WERI-Rb-1 (cell line): ENCODE results near the gene POLG2.
"Not testable (repeated sequence)": the region's sequence is repeated elsewhere in the genome, so short reads cannot be mapped to it uniquely, and the experiment has no call there.

Experiments used
- DNase-seq: peaks from one replicate; pipeline ENCODE4 v3.0.0-alpha.2; 2020
- H3K27ac ChIP-seq: fragments of 250-450 bp; sonication (Bioruptor Pico); 2 replicates; pipeline ENCODE4 v1.5.1; 2020; ENCODE audit warnings: mild to moderate bottlenecking, moderate library complexity
- H3K27me3 ChIP-seq: fragments of 250-450 bp; sonication (Bioruptor Pico); 2 replicates; pipeline ENCODE4 v1.5.1; 2021; ENCODE audit warnings: mild to moderate bottlenecking, low read depth, moderate library complexity; ENCODE audit not compliant: insufficient read depth, severe bottlenecking
- H3K36me3 ChIP-seq: fragments of 250-450 bp; sonication (Bioruptor Pico); 2 replicates; pipeline ENCODE4 v1.5.1; 2020; ENCODE audit warnings: mild to moderate bottlenecking, moderate library complexity
- H3K4me3 ChIP-seq: 2 replicates; pipeline ENCODE4 v1.5.1; 2011; ENCODE audit warnings: low read depth, mild to moderate bottlenecking, control low read depth, low read length
- H3K9me3 ChIP-seq: fragments of 250-450 bp; sonication (Bioruptor Pico); 2 replicates; pipeline ENCODE4 v1.5.1; 2021; ENCODE audit warnings: mild to moderate bottlenecking, moderate library complexity; ENCODE audit not compliant: severe bottlenecking
- TF ChIP-seq, protein P1 (sequence below): IDR thresholded peaks from 2 replicates; pipeline ENCODE4 v1.5.1; 2011; ENCODE audit warnings: low read depth, mild to moderate bottlenecking, control low read depth, inconsistent platforms, low read length

POLG2 gene

DNA sequence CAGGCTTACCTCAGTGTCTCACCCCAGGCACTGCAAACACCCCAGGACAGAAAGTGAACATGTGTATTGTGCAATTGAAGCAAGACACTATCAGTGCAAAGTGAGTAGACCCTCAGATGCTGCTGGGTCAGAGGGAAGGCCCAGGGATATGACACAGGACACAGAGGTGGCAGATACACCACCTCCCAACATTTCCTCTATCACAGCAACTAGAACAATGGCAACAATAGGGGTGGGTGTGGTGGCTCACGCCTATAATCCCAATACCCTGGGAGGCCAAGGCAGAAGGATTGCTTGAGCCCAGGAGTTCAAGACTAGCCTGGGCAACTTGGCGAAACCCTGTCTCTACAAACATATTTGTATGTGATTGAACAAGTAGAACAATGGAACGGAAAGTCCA is 25.4 kb downstream of the POLG2 start:
- peaks cover 6% of the 10 kb centered on the region for H3K36me3 ChIP-seq
- H3K27ac ChIP-seq, result no peak overlapping the region
- DNase-seq, result no peak
- H3K27me3 ChIP-seq, result no peaks in the 10 kb centered on the region
- no peaks in the 10 kb centered on the region for H3K9me3 ChIP-seq
- no peak overlapping the region for H3K4me3 ChIP-seq
- TF ChIP-seq, protein P1, sequence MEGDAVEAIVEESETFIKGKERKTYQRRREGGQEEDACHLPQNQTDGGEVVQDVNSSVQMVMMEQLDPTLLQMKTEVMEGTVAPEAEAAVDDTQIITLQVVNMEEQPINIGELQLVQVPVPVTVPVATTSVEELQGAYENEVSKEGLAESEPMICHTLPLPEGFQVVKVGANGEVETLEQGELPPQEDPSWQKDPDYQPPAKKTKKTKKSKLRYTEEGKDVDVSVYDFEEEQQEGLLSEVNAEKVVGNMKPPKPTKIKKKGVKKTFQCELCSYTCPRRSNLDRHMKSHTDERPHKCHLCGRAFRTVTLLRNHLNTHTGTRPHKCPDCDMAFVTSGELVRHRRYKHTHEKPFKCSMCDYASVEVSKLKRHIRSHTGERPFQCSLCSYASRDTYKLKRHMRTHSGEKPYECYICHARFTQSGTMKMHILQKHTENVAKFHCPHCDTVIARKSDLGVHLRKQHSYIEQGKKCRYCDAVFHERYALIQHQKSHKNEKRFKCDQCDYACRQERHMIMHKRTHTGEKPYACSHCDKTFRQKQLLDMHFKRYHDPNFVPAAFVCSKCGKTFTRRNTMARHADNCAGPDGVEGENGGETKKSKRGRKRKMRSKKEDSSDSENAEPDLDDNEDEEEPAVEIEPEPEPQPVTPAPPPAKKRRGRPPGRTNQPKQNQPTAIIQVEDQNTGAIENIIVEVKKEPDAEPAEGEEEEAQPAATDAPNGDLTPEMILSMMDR, result no peak

DNA sequence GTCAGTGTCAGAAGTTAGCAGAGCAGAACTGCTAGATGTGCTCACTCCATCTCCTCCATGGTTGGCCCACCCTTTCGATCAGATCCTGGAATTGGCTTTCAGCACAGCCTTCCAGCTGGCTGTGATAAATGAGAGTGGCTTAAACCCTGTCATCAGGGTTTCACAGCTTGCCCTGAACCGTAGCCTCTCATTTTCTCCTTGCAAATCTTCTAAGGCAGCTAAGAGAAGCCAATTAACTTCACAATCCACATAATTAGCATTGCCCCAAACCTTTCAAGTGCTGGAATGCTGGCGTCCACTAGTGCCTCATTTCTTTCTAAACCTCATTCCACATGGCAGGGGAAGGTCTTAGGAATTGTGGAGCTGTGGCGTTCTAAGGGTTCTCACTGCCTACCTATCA is 26.2 kb downstream of the POLG2 start:
- H3K27ac ChIP-seq, result no peak overlapping the region
- no peak overlapping the region for H3K4me3 ChIP-seq
- H3K36me3 ChIP-seq, result no peaks in the 10 kb centered on the region
- H3K27me3 ChIP-seq, result no peaks in the 10 kb centered on the region
- no peaks in the 10 kb centered on the region for H3K9me3 ChIP-seq
- TF ChIP-seq, protein P1, result no peak
- DNase-seq, result no peak

DNA sequence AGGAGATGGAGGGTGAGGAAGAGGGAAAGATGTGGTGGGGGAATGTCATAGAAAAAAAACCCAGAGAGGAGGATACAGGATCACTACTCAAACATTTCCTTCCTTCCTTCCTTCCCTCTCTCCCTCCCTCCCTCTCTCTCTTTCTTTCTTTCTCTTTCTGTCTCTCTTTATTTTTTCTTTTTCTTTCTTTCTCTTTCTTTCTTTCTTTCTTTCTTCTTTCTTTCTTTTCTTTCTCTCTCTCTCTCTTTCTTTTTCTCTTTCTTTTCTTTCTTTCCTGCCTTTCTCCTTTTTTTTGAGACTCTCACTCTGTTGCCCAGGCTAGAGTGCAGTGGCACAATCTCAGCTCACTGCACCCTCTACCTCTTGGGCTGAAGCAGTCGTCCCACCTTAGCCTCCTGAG is 30.0 kb downstream of the POLG2 start:
- not testable (repeated sequence) for H3K27ac ChIP-seq, H3K27me3 ChIP-seq, H3K36me3 ChIP-seq, H3K9me3 ChIP-seq, H3K4me3 ChIP-seq, DNase-seq

DNA sequence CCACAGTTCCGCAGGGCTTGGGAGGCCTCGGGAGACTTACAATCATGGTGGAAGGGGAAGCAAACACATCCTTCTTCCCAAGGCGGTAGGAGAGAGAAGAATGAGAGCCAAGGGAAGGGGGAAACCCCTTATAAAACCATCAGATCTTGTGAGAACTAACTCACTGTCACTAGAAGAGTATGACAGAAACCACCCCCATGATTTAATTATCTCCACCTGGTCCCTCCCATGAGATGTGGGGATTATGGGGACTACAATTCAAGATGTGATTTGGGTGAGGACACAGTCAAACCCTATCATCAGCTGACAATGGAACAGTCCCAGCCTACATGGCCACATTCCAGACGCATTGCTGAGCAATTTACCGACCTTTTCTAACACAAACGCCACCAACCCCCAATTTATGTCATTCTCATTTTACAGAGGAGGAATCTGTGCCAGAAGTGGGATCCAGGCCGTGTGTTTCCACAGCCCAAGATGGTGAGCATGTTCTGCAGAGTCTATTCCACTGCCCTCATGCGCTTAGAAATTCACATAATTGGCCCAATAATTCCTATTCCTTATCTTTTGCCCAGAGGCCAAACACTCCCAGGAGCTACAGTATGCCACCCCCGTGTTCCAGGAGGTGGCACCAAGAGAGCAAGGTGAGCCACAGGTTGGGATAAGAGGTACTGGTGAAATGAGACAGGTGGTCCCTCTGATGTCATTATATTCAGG is 30.7 kb downstream of the POLG2 start:
- Histone ChIP-seq H3K27me3 (no peaks in the 10 kb centered on the region), H3K36me3 (no peaks in the 10 kb centered on the region), H3K27ac (no peak overlapping the region), H3K9me3 (no peaks in the 10 kb centered on the region), H3K4me3 (no peak overlapping the region)
- TF ChIP-seq, protein P1, result no peak
- DNase-seq, result no peak

DNA sequence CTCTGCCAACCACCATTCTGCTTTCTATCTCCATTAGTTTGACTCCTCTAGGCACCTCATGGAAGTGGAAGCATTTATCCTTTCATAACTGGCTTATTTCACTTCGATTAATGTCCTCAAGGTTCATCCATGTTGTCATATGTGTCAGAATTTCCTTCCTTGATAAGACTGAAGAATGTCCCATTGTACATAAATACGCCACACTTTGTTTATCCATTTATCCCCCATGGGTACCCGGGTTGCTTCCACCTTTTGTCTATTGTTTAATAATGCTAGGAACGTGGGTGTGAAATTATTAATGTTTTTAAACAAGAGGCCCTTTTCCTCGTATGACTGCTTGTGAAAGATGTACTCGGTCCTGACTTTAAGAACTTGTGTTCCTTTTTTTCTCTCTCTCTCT is 35.1 kb downstream of the POLG2 start:
- Histone ChIP-seq H3K27ac (no peak overlapping the region), H3K27me3 (no peaks in the 10 kb centered on the region), H3K36me3 (no peaks in the 10 kb centered on the region), H3K4me3 (no peak overlapping the region), H3K9me3 (no peaks in the 10 kb centered on the region)
- no peak for DNase-seq
- TF ChIP-seq, protein P1, result no peak

DNA sequence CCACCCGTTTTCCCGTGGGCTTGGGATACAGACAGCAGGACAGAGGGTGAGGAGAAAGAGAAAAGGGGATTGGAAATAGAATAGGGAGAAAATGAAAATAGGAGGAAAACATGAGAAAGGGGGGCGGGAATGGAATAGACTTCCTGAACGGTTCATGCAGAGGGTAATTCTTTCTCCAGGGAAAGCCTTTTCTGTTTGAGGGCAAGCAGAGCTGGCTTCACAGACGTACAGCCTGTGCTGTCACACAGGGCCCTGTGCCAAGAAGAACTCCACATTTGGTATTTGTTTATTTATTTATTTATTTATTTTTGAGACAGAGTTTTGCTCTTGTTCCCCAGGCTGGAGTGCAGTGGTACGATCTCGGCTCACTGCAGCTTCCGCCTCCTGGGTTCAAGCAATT is 35.9 kb downstream of the POLG2 start:
- Histone ChIP-seq H3K9me3 (no peaks in the 10 kb centered on the region), H3K36me3 (no peaks in the 10 kb centered on the region), H3K27me3 (no peaks in the 10 kb centered on the region), H3K4me3 (no peak overlapping the region), H3K27ac (no peak overlapping the region)
- TF ChIP-seq, protein P1, result no peak
- no peak for DNase-seq

DNA sequence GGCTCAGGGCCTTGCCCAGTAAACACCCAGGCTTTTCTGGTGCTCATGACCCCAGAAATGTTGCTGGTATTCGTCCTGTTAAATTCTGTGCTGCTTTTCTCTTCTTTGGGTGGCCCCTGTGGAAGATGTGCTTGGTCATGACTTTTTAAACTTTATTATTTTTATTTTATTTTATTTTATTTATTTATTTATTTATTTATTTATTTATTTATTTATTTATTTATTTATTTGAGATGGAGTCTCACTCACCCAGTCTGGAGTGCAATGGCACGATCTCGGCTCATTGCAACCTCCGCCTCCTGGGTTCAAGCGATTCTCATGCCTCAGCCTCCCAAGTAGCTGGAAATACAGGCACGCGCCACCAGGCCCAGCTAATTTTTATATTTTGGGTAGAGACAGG is 37.0 kb downstream of the POLG2 start:
- not testable (repeated sequence) for H3K9me3 ChIP-seq, H3K4me3 ChIP-seq, H3K36me3 ChIP-seq, H3K27me3 ChIP-seq, DNase-seq, H3K27ac ChIP-seq
